Activated CD8-positive, alpha-beta memory T cell treated with anti-CD3 and anti-CD28 coated beads, Interleukin-2, amount 50 U/mL, for 1 hour (primary cell): ENCODE data around the gene ZSCAN22.
"Not testable (repeated sequence)": the region's sequence is repeated elsewhere in the genome, so short reads cannot be mapped to it uniquely, and the experiment has no call there.

Experiments
- DNase-seq: peaks from one replicate; pipeline ENCODE4 v3.0.0-alpha.2; 2020; ENCODE audit errors: extremely low read depth

The ZSCAN22 gene

GRCh38 chr19:58374200-58374599, 47.4 kb downstream of the ZSCAN22 start:
- DNase-seq = no peak

- not testable (repeated sequence) for DNase-seq
Measured at GRCh38 chr19:58376724-58377123, 49.9 kb downstream of the ZSCAN22 start.

- DNase-seq = no peak
Measured at GRCh38 chr19:58379246-58379645, 52.5 kb downstream of the ZSCAN22 start.

- no peak for DNase-seq
Measured at GRCh38 chr19:58380037-58380661, 53.4 kb downstream of the ZSCAN22 start.

GRCh38 chr19:58380662-58381459, 54.1 kb downstream of the ZSCAN22 start, which contains the start of gene ZNF837:
TSS of gene ZNF837 (minus strand) at chr19:58381030. CDS start at chr19:58369332, 11,698 bp downstream.
- peak; percentile 98 for DNase-seq

GRCh38 chr19:58381460-58382212, 54.8 kb downstream of the ZSCAN22 start:
- no peak for DNase-seq

GRCh38 chr19:58382997-58383603, 56.3 kb downstream of the ZSCAN22 start:
- DNase-seq = no peak

GRCh38 chr19:58385313-58385890, 58.6 kb downstream of the ZSCAN22 start:
- no peak for DNase-seq

- DNase-seq = no peak
Measured at GRCh38 chr19:58385891-58386575, 59.2 kb downstream of the ZSCAN22 start.

- peak; percentile 93 for DNase-seq
Measured at GRCh38 chr19:58386576-58387337, 60.0 kb downstream of the ZSCAN22 start, which contains the start of gene RPS5. TSS of gene RPS5 (plus strand) at chr19:58387269. CDS start at chr19:58388138, 869 bp downstream.

- no peak for DNase-seq
Measured at GRCh38 chr19:58387338-58388174, 60.8 kb downstream of the ZSCAN22 start.

GRCh38 chr19:58388175-58388526, 61.4 kb downstream of the ZSCAN22 start:
- no peak for DNase-seq
